ENCODE results near the gene SARNP.
A peak's percentile ranks its signal among the peaks of the same experiment; 100 is the strongest.
"Not testable (repeated sequence)": the region's sequence is repeated elsewhere in the genome, so short reads cannot be mapped to it uniquely, and the experiment has no call there.

Gene SARNP

GRCh38 chr12:55789171-55789570, 28.4 kb downstream of the SARNP start:
- DNase-seq: no peak

- no peak for DNase-seq
Observed at GRCh38 chr12:55788546-55788945, 29.0 kb downstream of the SARNP start.

GRCh38 chr12:55780685-55781084, 36.8 kb downstream of the SARNP start:
- no peak for DNase-seq

GRCh38 chr12:55777856-55778255, 39.7 kb downstream of the SARNP start:
- no peak for DNase-seq

GRCh38 chr12:55771736-55772135, 45.8 kb downstream of the SARNP start:
- DNase-seq: no peak

GRCh38 chr12:55767156-55767555, 50.4 kb downstream of the SARNP start:
- no peak for DNase-seq

- DNase-seq: no peak
Observed at GRCh38 chr12:55765736-55766290, 51.7 kb downstream of the SARNP start.

GRCh38 chr12:55762646-55763045, 54.9 kb downstream of the SARNP start:
- no peak for DNase-seq

GRCh38 chr12:55760663-55761062, 56.9 kb downstream of the SARNP start:
- DNase-seq: no peak

- DNase-seq: not testable (repeated sequence)
Observed at GRCh38 chr12:55758575-55758974, 58.9 kb downstream of the SARNP start.

- DNase-seq: no peak
Observed at GRCh38 chr12:55757701-55758100, 59.8 kb downstream of the SARNP start.

- no peak for DNase-seq
Observed at GRCh38 chr12:55755246-55755645, 62.3 kb downstream of the SARNP start.

- no peak for DNase-seq
Observed at GRCh38 chr12:55748230-55748993, 69.1 kb downstream of the SARNP start.

- DNase-seq: no peak
Observed at GRCh38 chr12:55746913-55747231, 70.7 kb downstream of the SARNP start.

- DNase-seq: no peak
Observed at GRCh38 chr12:55746174-55746912, 71.2 kb downstream of the SARNP start.

GRCh38 chr12:55745361-55746173, 72.0 kb downstream of the SARNP start:
- peak; percentile 32 for DNase-seq

GRCh38 chr12:55744340-55745030, 73.0 kb downstream of the SARNP start:
- no peak for DNase-seq

- DNase-seq: no peak
Observed at GRCh38 chr12:55743406-55744339, 73.9 kb downstream of the SARNP start.

- DNase-seq: peak; percentile 55
Observed at GRCh38 chr12:55742719-55743405, 74.7 kb downstream of the SARNP start, which contains the start of gene GDF11. GDF11 (plus strand) TSS chr12:55743122; CDS start chr12:55743317, 195 bp downstream.

- no peak for DNase-seq
Observed at GRCh38 chr12:55741931-55742680, 75.4 kb downstream of the SARNP start.
